ENCODE results near the gene DAW1. TPM values are rescaled to one million over a fixed set of nuclear protein-coding genes. Genes with fewer than 3 reads are reported as not detected.
A peak's percentile ranks its signal among the peaks of the same experiment; 100 is the strongest.

The DAW1 gene
- total RNA-seq, 4 donors from 2014 or later, result not detected

GRCh38 chr2:227886149-227886548, 14.7 kb downstream of the DAW1 start:
- Histone ChIP-seq H3K4me1 (no peaks in the 10 kb centered on the region), H3K36me3 (no peaks in the 10 kb centered on the region), H3K4me3 (replicated peaks in 1 of 3) (no peak overlapping the region), H3K27ac (no peak overlapping the region), H3K9me3 (no peaks in the 10 kb centered on the region), H3K27me3 (no peaks in the 10 kb centered on the region)
- intact Hi-C loops (cut with DNase I), result loop anchor here (10.0 kb wide), 1 partner anchor 231 kb away; no protein-coding TSS in a partner anchor
- DNase-seq, result no peak
- TF ChIP-seq POLR2A (IDR thresholded peaks at IDR 0.05) (no peak), CTCF (IDR thresholded peaks at IDR 0.05) (no peak)
- WGBS, 2 donors, result 66 to 71% methylated on average over 4 of the region's 4 CpGs

- H3K4me3 ChIP-seq (replicated peaks in 1 of 3), result no peak overlapping the region
- peak; percentile 8 to 22 for DNase-seq
- no peaks in the 10 kb centered on the region for H3K4me1 ChIP-seq
- H3K27me3 ChIP-seq, result no peaks in the 10 kb centered on the region
- no peak overlapping the region for H3K27ac ChIP-seq
- TF ChIP-seq CTCF (IDR thresholded peaks at IDR 0.05), result no peak
- TF ChIP-seq POLR2A (IDR thresholded peaks at IDR 0.05), result no peak
- H3K36me3 ChIP-seq, result no peaks in the 10 kb centered on the region
- H3K9me3 ChIP-seq, result no peaks in the 10 kb centered on the region
- 38 to 43% methylated on average over 5 of the region's 5 CpGs for WGBS, 2 donors
- intact Hi-C loops (cut with DNase I), result loop anchor here (10.0 kb wide), 1 partner anchor 233 kb away; no protein-coding TSS in a partner anchor
Measured at GRCh38 chr2:227888289-227888688, 16.9 kb downstream of the DAW1 start.

DNA sequence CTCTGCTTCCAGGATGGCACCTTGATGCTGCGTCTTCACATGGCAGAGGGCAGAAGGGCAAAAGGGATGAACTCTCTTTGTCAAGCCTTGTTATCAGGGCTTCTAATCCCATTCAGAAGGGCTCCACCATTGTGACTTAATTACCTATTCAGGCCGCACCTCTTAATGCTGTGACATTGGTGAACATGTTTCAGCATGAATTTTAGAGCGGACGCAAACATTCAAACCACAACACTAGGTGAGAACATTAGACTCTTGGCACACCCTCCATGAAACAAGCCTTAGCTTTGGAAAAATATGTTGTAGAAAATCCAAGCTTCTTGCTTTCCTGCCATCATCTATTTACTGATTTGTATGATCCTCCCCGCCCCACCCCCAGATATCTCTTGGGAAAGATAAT, 17.9 kb downstream of the DAW1 start:
- no peaks in the 10 kb centered on the region for H3K36me3 ChIP-seq
- no peak for DNase-seq
- H3K4me3 ChIP-seq (replicated peaks in 1 of 3), result no peak overlapping the region
- no peaks in the 10 kb centered on the region for H3K9me3 ChIP-seq
- no peak overlapping the region for H3K27ac ChIP-seq
- intact Hi-C loops (cut with DNase I), result loop anchor here (10.0 kb wide), 1 partner anchor 235 kb away; no protein-coding TSS in a partner anchor
- no peaks in the 10 kb centered on the region for H3K27me3 ChIP-seq
- WGBS, 2 donors, result 91 to 95% methylated on average over 5 of the region's 5 CpGs
- H3K4me1 ChIP-seq, result no peaks in the 10 kb centered on the region
- TF ChIP-seq CTCF (IDR thresholded peaks at IDR 0.05) (no peak), POLR2A (IDR thresholded peaks at IDR 0.05) (no peak)

GRCh38 chr2:227890495-227891079, 19.2 kb downstream of the DAW1 start:
- 1% methylated on average over 2 of the region's 2 CpGs for WGBS, 2 donors
- no peaks in the 10 kb centered on the region for H3K4me1 ChIP-seq
- no peak overlapping the region for H3K27ac ChIP-seq
- no peaks in the 10 kb centered on the region for H3K27me3 ChIP-seq
- intact Hi-C loops (cut with DNase I), result no loop called here
- no peak overlapping the region for H3K4me3 ChIP-seq (replicated peaks in 1 of 3)
- no peak for DNase-seq
- H3K9me3 ChIP-seq, result no peaks in the 10 kb centered on the region
- TF ChIP-seq CTCF (IDR thresholded peaks at IDR 0.05), result peak in 5 of 6 experiments; percentile 19 to 68 (median 51)
- no peak for TF ChIP-seq POLR2A (IDR thresholded peaks at IDR 0.05)
- no peaks in the 10 kb centered on the region for H3K36me3 ChIP-seq

DNA sequence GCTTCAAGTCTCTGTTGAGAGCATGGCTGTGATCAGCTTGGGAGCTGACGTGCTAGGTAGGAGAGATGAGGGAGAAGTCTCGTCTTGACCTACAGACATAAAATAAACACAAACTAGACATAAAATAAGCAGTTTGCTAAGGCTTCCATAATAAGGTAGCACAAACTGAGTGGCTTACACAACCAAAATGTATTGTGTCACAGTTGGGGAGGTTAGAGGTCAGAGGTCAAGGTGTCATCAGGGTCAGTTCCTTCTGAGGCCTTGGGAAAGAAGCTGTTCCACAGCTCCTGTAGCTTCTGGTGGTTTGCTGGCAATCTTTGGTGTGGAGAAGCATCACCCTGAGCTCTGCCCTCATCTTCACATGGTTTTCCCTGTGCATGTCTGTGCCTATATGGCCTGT, 20.2 kb downstream of the DAW1 start:
- DNase-seq, result no peak
- Histone ChIP-seq H3K9me3 (no peaks in the 10 kb centered on the region), H3K27ac (no peak overlapping the region), H3K4me1 (no peaks in the 10 kb centered on the region), H3K27me3 (no peaks in the 10 kb centered on the region), H3K4me3 (replicated peaks in 1 of 3) (no peak overlapping the region), H3K36me3 (no peaks in the 10 kb centered on the region)
- WGBS, 2 donors, result 80 to 86% methylated on average over 2 of the region's 2 CpGs
- TF ChIP-seq POLR2A (IDR thresholded peaks at IDR 0.05), result no peak
- no peak for TF ChIP-seq CTCF (IDR thresholded peaks at IDR 0.05)
- intact Hi-C loops (cut with DNase I), result no loop called here

All from thyroid gland (tissue), 4 donors.